Esophagus (tissue), 2 donors: ENCODE measurements around the gene ZNF486. TPM values are rescaled to one million over a fixed set of nuclear protein-coding genes. Genes with fewer than 3 reads are reported as not detected.
"Not testable (repeated sequence)": the region's sequence is repeated elsewhere in the genome, so short reads cannot be mapped to it uniquely, and the experiment has no call there.

ENCODE experiments used
- H3K27ac ChIP-seq, 2 donors: one replicate each; pipeline ENCODE4 v1.5.1; 2013; ENCODE audit warnings: low read depth in 2 of 2, mild to moderate bottlenecking in 2 of 2, inconsistent platforms in 1 of 2, low read length in 1 of 2, moderate library complexity in 1 of 2
- H3K27me3 ChIP-seq, 2 donors: one replicate each; pipeline ENCODE4 v1.6.1; 2013; ENCODE audit warnings: low read length in 2 of 2, control low read depth in 1 of 2, mild to moderate bottlenecking in 1 of 2; ENCODE audit not compliant: insufficient read depth in 2 of 2, control insufficient read depth in 1 of 2
- H3K36me3 ChIP-seq, 2 donors: one replicate each; pipeline ENCODE4 v1.6.1; 2013; ENCODE audit warnings: low read length in 1 of 2; ENCODE audit not compliant: control insufficient read depth in 2 of 2, insufficient read depth in 2 of 2
- H3K4me1 ChIP-seq, 2 donors: one replicate each; pipeline ENCODE4 v1.6.1; 2013; ENCODE audit warnings: low read length in 1 of 2; ENCODE audit not compliant: control insufficient read depth in 2 of 2, insufficient read depth in 2 of 2
- H3K4me3 ChIP-seq, 2 donors: one replicate each; pipeline ENCODE4 v1.5.1; 2013; ENCODE audit warnings: low read length in 2 of 2, mild to moderate bottlenecking in 2 of 2, low read depth in 1 of 2, moderate library complexity in 1 of 2
- H3K9me3 ChIP-seq, 2 donors: one replicate each; pipeline ENCODE4 v1.6.1; 2013; ENCODE audit warnings: mild to moderate bottlenecking in 2 of 2, low read depth in 1 of 2, low read length in 1 of 2, moderate library complexity in 1 of 2; ENCODE audit not compliant: control insufficient read depth in 2 of 2, insufficient read depth in 1 of 2
- WGBS, 2 donors: extraction: QIAGEN DNeasy Blood & Tissue Kit; methylation state at CpG; one replicate each; pipeline ENCODE4 v1.1.7; 2013; 5-methylcytosine and 5-hydroxymethylcytosine counted together
- polyA plus RNA-seq, 2 donors: library from polyadenylated mRNA; stranded (reverse); fragments of 200-250 nt; gene quantifications; one replicate each; pipeline ENCODE4 v1.2.3, GENCODE V29; 2013
- donor health status: healthy with polysubstance abuse.
- donor health status: Bipolar disorder and iron deficiency.

Gene ZNF486
- polyA plus RNA-seq, 2 donors: 0.88 to 1.1 TPM

GRCh38 chr19:20209051-20209450, 42.0 kb downstream of the ZNF486 start:
- Histone ChIP-seq H3K36me3 (no peaks in the 10 kb centered on the region), H3K27ac (no peak overlapping the region), H3K4me3 (no peak overlapping the region), H3K27me3 (no peaks in the 10 kb centered on the region), H3K4me1 (no peaks in the 10 kb centered on the region), H3K9me3 (peaks cover 0 to 2% of the 10 kb centered on the region in 2 donors)
- WGBS, 2 donors: 67 to 72% methylated on average over 2 of the region's 2 CpGs

- not testable (repeated sequence) for H3K27ac ChIP-seq, H3K36me3 ChIP-seq, H3K4me3 ChIP-seq, H3K4me1 ChIP-seq, H3K27me3 ChIP-seq, H3K9me3 ChIP-seq
- 93 to 95% methylated on average over 21 to 24 of the region's 26 CpGs for WGBS, 2 donors
These were observed 47.4 kb downstream of the ZNF486 start for GRCh38 chr19:20214366-20214765.

GRCh38 chr19:20221605-20222004, 54.6 kb downstream of the ZNF486 start:
- H3K9me3 ChIP-seq, H3K27ac ChIP-seq, H3K27me3 ChIP-seq, H3K36me3 ChIP-seq, H3K4me3 ChIP-seq, H3K4me1 ChIP-seq: not testable (repeated sequence)
- whole genome bisulfite sequencing, 2 donors: 81 to 82% methylated on average over 1 of the region's 1 CpG

DNA sequence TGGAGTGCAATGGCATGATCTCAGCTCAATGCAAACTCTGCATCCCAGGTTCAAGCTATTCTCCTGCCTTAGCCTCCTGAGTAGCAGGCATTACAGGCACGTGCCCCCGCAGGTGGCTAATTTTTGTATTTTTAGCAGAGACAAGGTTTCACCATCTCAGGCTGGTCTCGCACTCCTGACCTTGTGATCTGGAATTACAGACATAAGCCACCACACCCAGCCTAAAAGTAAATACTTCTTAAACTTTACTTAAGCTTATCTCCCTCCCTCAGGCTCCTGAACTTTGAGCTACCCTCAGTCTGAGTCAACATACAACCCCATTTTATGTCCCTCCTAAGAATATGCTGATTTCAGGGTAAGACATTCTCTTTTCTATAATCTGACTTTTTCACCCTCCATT, 66.1 kb downstream of the ZNF486 start:
- Histone ChIP-seq H3K27me3 (no peaks in the 10 kb centered on the region), H3K4me3 (no peak overlapping the region), H3K9me3 (no peaks in the 10 kb centered on the region), H3K36me3 (no peaks in the 10 kb centered on the region), H3K27ac (no peak overlapping the region), H3K4me1 (no peaks in the 10 kb centered on the region)
- 80 to 81% methylated on average over 3 of the region's 3 CpGs for WGBS, 2 donors

DNA sequence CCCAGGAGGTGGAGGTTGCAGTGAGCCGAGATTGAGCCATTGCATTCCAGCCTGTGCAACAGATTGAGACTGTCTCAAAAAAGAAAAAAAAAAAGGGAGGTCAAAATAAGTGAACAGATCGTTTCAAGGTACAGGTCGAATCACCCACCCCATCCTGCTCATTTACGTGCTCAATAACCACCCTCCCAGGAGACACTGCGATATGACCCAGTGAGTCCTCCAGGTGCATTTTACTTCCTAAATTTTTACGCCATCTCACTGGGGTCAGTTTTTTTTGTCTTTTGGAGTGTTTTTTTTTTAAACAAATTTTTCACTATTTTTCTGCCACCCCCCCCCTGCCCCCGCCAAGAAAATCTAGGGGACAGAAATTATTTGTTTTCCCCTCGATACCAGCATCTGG, 68.1 kb downstream of the ZNF486 start:
- Histone ChIP-seq H3K4me3 (no peak overlapping the region), H3K4me1 (no peaks in the 10 kb centered on the region), H3K9me3 (peaks cover 0 to 3% of the 10 kb centered on the region in 2 donors), H3K27me3 (no peaks in the 10 kb centered on the region), H3K36me3 (no peaks in the 10 kb centered on the region), H3K27ac (no peak overlapping the region)
- WGBS, 2 donors: 94 to 96% methylated on average over 8 of the region's 8 CpGs

- Histone ChIP-seq H3K4me1 (no peaks in the 10 kb centered on the region), H3K27me3 (no peaks in the 10 kb centered on the region)
- 2 to 4% methylated on average over 36 of the region's 36 CpGs for WGBS, 2 donors
These were observed 71.0 kb downstream of the ZNF486 start for GRCh38 chr19:20237773-20238623.

DNA sequence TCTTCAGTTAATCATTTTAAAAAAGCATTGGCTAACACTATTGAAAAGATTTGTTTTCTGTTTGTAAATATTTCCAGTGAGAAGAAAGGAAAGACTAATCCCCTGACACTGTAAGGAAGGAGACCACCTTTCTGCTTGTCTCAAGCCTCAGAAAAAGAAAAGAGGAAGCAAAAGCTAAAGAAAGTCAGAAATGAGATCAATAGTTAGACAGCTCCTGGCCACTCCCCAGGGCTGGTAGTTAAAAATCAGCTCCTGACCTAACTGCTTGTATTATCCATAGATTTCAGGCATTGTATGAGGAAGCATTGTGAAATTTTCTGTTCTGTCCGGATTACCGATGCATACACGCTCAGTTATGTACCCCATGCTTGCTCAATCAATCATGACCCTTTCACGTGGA, 76.6 kb downstream of the ZNF486 start:
- WGBS, 2 donors: 76 to 84% methylated on average over 4 of the region's 4 CpGs
- H3K4me1 ChIP-seq: no peaks in the 10 kb centered on the region
- peaks cover 3 to 5% of the 10 kb centered on the region in 2 donors for H3K9me3 ChIP-seq
- H3K27me3 ChIP-seq: no peaks in the 10 kb centered on the region
- no peaks in the 10 kb centered on the region for H3K36me3 ChIP-seq
- H3K4me3 ChIP-seq: no peak overlapping the region
- H3K27ac ChIP-seq: no peak overlapping the region

More at GRCh38 chr19:20237773-20238623, 71.0 kb downstream of the ZNF486 start:
- H3K36me3 ChIP-seq: no peaks in the 10 kb centered on the region
- H3K4me3 ChIP-seq: peak overlapping the region; percentile 52 to 71
- no peak overlapping the region for H3K27ac ChIP-seq
- peaks cover 0 to 3% of the 10 kb centered on the region in 2 donors for H3K9me3 ChIP-seq

GRCh38 chr19:20244356-20244755, 77.3 kb downstream of the ZNF486 start:
- Histone ChIP-seq H3K4me1 (no peaks in the 10 kb centered on the region), H3K36me3 (no peaks in the 10 kb centered on the region), H3K27ac (no peak overlapping the region), H3K9me3 (peaks cover 0 to 5% of the 10 kb centered on the region in 2 donors), H3K4me3 (no peak overlapping the region), H3K27me3 (no peaks in the 10 kb centered on the region)
- 71 to 78% methylated on average over 3 of the region's 3 CpGs for WGBS, 2 donors

- Histone ChIP-seq H3K36me3 (no peaks in the 10 kb centered on the region), H3K9me3 (peaks cover 0 to 5% of the 10 kb centered on the region in 2 donors), H3K4me3 (no peak overlapping the region), H3K27me3 (no peaks in the 10 kb centered on the region), H3K27ac (no peak overlapping the region), H3K4me1 (no peaks in the 10 kb centered on the region)
These were observed 78.3 kb downstream of the ZNF486 start for GRCh38 chr19:20245309-20245708.
